Transverse colon (tissue), 4 donors: ENCODE measurements around the gene RUNX1.

ENCODE experiments used
- CTCF ChIP-seq, 5 experiments: fragments of 200-600 bp in 3 of 5; fragments of 450-650 bp in 2 of 5; sonication (generic) in 3 of 5; IDR thresholded peaks; 1 replicate in 2 of 5; 2 replicates in 3 of 5; pipeline ENCODE4 v1.5.1; 2016 to 2017; ENCODE audit warnings: antibody characterized with exemption in 5 of 5, inconsistent platforms in 3 of 5, mild to moderate bottlenecking in 2 of 5, moderate library complexity in 1 of 5
- EP300 ChIP-seq: sonication (generic); formaldehyde crosslinking; IDR thresholded peaks from one replicate; pipeline ENCODE4 v1.6.1; 2017; ENCODE audit warnings: antibody characterized with exemption, low read depth
- POLR2AphosphoS5 ChIP-seq, 3 donors: sonication (generic); formaldehyde crosslinking; IDR thresholded peaks; one replicate each; pipeline ENCODE4 v1.6.1; 2016; ENCODE audit warnings: antibody characterized with exemption in 3 of 3

- TF ChIP-seq CTCF (IDR thresholded peaks at IDR 0.05) (no peak), POLR2AphosphoS5 (IDR thresholded peaks at IDR 0.05) (no peak), EP300 (no peak)
Observed at GRCh38 chr21:34867785-34868184, 181.3 kb downstream of the RUNX1 start.
